NCI-H345 (cell line): ENCODE measurements around the gene SLC18B1.

ENCODE experiments used
- DNase-seq: peaks from one replicate; lab custom pipeline; 2025; lab: John Stamatoyannopoulos, UW

SLC18B1 gene

GRCh38 chr6:132797951-132798868 is at the start of gene SLC18B1:
Gene SLC18B1 (minus strand): TSS chr6:132798637. CDS start chr6:132798456, 181 bp downstream.
- no peak for DNase-seq

- no peak for DNase-seq
Observed at GRCh38 chr6:132843316-132844035, 45.0 kb upstream of the SLC18B1 start.

- no peak for DNase-seq
Observed at GRCh38 chr6:132841966-132842365, 43.5 kb upstream of the SLC18B1 start.

- no peak for DNase-seq
Observed at GRCh38 chr6:132832891-132833290, 34.5 kb upstream of the SLC18B1 start.

GRCh38 chr6:132830334-132830751 is 31.9 kb upstream of the SLC18B1 start:
- peak; percentile 34 for DNase-seq

GRCh38 chr6:132820629-132821381 is 22.4 kb upstream of the SLC18B1 start:
- DNase-seq = no peak

- DNase-seq = no peak
Observed at GRCh38 chr6:132819405-132820161, 21.1 kb upstream of the SLC18B1 start.

GRCh38 chr6:132818404-132819359 is 20.2 kb upstream of the SLC18B1 start:
- DNase-seq = no peak

- no peak for DNase-seq
Observed at GRCh38 chr6:132817554-132818403, 19.3 kb upstream of the SLC18B1 start.

- no peak for DNase-seq
Observed at GRCh38 chr6:132816660-132817059, 18.2 kb upstream of the SLC18B1 start.

GRCh38 chr6:132814716-132815570 is 16.5 kb upstream of the SLC18B1 start:
- no peak for DNase-seq

- peak; percentile 42 for DNase-seq
Observed at GRCh38 chr6:132813173-132813856, 14.9 kb upstream of the SLC18B1 start.

GRCh38 chr6:132812756-132813172 is 14.3 kb upstream of the SLC18B1 start:
- no peak for DNase-seq

- no peak for DNase-seq
Observed at GRCh38 chr6:132812255-132812732, 13.9 kb upstream of the SLC18B1 start.

- DNase-seq = no peak
Observed at GRCh38 chr6:132811276-132811675, 12.8 kb upstream of the SLC18B1 start.

- no peak for DNase-seq
Observed at GRCh38 chr6:132805548-132805947, 7.1 kb upstream of the SLC18B1 start.

- DNase-seq = no peak
Observed at GRCh38 chr6:132804251-132804650, 5.8 kb upstream of the SLC18B1 start.

- DNase-seq = no peak
Observed at GRCh38 chr6:132800656-132801055, 2.2 kb upstream of the SLC18B1 start.
